Measurements from ENCODE around the gene GDAP2.

DNA sequence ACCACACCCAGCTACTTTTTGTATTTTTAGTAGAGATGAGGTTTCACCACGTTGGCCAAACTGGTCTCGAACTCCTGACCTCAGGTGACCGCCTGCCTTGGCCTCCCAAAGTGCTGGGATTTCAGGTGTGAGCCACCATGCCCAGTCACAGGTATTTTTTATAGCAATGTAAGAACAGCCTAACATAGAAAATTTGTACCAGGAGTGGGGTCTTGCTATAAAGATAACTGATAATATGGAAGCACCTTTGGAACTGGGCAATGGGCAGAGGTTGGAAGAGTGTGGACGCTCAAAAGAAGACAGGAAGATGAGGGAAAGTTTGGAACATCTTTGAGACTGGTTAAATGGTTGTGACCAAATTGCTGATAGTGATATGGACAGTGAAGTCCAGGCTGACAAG lies 99.2 kb downstream of the GDAP2 start:
- TF ChIP-seq POLR2A (IDR thresholded peaks at IDR 0.05; ENCODE audit: low read depth, low read length) (no peak), RFX5 (IDR thresholded peaks at IDR 0.05; ENCODE audit: low read depth, low read length) (no peak)
- TF ChIP-seq, protein P1, sequence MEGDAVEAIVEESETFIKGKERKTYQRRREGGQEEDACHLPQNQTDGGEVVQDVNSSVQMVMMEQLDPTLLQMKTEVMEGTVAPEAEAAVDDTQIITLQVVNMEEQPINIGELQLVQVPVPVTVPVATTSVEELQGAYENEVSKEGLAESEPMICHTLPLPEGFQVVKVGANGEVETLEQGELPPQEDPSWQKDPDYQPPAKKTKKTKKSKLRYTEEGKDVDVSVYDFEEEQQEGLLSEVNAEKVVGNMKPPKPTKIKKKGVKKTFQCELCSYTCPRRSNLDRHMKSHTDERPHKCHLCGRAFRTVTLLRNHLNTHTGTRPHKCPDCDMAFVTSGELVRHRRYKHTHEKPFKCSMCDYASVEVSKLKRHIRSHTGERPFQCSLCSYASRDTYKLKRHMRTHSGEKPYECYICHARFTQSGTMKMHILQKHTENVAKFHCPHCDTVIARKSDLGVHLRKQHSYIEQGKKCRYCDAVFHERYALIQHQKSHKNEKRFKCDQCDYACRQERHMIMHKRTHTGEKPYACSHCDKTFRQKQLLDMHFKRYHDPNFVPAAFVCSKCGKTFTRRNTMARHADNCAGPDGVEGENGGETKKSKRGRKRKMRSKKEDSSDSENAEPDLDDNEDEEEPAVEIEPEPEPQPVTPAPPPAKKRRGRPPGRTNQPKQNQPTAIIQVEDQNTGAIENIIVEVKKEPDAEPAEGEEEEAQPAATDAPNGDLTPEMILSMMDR (conservative IDR thresholded peaks at IDR 0.05; ENCODE audit: low read depth, low read length): no peak
